ENCODE results near the gene SLC7A4. TPM values are rescaled to one million over a fixed set of nuclear protein-coding genes. Genes with fewer than 3 reads are reported as not detected.
"Not testable (repeated sequence)": the region's sequence is repeated elsewhere in the genome, so short reads cannot be mapped to it uniquely, and the experiment has no call there.

Gene SLC7A4
- total RNA-seq, 2 experiments from 2014 or later, result not detected

DNA sequence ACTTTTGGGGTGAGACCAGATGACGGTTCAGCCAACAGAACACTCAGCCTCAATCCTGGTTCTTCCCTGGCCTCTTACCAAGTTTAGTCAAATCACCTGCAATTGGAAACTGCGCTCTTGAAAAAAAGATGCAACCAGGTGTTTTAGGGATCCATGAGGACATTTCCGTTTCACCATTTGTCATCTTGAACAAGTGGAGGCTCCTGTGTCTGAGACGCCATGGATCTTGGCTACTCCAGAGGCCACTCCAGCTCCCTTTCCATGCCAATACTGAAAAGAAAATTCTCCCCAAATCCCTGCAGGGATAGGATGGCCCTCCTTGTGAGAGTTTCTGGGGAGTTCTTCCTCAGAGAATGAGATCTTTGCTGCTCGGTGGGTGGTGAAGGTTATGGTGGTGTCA is 41.1 kb upstream of the SLC7A4 start:
- ChIA-PET CTCF (ENCODE audit: unreplicated experiment) (no interaction called here), POLR2A (interaction anchor here (0.7 kb wide), 1 partner anchor 64 kb away, joined by 3 read pairs; no protein-coding TSS in a partner anchor)
- H3K79me2 ChIP-seq (ENCODE audit: insufficient read depth, low read depth, low read length), result no peaks in the 10 kb centered on the region
- H4K20me1 ChIP-seq (ENCODE audit: insufficient read depth, low read length), result no peaks in the 10 kb centered on the region
- no peaks in the 10 kb centered on the region for H3K9me2 ChIP-seq (ENCODE audit: insufficient read depth, low read length)
- no peaks in the 10 kb centered on the region for H3K4me1 ChIP-seq (ENCODE audit: insufficient read depth, low read length, poor library complexity, severe bottlenecking)
- H3K27ac ChIP-seq (ENCODE audit: low read depth, low read length, poor library complexity, severe bottlenecking), result no peak overlapping the region
- H2AFZ ChIP-seq (ENCODE audit: low read length), result no peak overlapping the region
- no peak overlapping the region for H3K4me3 ChIP-seq (ENCODE audit: low read depth, low read length, poor library complexity, severe bottlenecking)
- intact Hi-C loops (cut with micrococcal nuclease; ENCODE audit: unreplicated experiment), result no loop called here
- TF ChIP-seq, protein P1, sequence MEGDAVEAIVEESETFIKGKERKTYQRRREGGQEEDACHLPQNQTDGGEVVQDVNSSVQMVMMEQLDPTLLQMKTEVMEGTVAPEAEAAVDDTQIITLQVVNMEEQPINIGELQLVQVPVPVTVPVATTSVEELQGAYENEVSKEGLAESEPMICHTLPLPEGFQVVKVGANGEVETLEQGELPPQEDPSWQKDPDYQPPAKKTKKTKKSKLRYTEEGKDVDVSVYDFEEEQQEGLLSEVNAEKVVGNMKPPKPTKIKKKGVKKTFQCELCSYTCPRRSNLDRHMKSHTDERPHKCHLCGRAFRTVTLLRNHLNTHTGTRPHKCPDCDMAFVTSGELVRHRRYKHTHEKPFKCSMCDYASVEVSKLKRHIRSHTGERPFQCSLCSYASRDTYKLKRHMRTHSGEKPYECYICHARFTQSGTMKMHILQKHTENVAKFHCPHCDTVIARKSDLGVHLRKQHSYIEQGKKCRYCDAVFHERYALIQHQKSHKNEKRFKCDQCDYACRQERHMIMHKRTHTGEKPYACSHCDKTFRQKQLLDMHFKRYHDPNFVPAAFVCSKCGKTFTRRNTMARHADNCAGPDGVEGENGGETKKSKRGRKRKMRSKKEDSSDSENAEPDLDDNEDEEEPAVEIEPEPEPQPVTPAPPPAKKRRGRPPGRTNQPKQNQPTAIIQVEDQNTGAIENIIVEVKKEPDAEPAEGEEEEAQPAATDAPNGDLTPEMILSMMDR (conservative IDR thresholded peaks at IDR 0.05; ENCODE audit: low read length), result no peak
- TF ChIP-seq EZH2phosphoT487 (IDR thresholded peaks at IDR 0.05; ENCODE audit: borderline replicate concordance, low read depth, low read length), result no peak
- H3K4me2 ChIP-seq (ENCODE audit: low read length), result no peak overlapping the region
- no TSS peak for BruUV-seq (replicated peaks)
- no peak for DNase-seq (ENCODE audit: low spot score)
- H3K9me3 ChIP-seq (ENCODE audit: low read length), result no peaks in the 10 kb centered on the region
- H3K36me3 ChIP-seq (ENCODE audit: insufficient read depth, low read length), result no peaks in the 10 kb centered on the region

DNA sequence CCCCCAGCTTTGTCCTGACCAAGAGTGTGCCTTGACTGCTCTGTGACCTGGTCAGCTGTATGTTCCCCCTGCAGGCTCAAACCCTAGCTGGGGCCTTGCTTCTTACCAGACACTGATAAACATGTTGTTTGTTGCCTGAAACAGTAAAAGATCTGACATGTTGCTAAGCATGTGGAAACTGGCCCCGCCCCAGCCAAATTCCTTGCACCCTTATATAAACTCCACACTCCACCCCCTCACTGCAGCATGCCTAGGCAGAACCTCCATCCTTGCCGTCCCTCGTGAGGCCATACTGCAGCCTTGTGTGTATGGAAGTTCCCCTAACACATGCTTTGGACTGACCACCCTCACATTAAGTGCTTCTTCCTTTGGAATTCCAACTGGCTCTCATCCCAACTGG is 40.7 kb upstream of the SLC7A4 start:
- H3K4me2 ChIP-seq (ENCODE audit: low read length), result no peak overlapping the region
- BruUV-seq (replicated peaks), result no TSS peak
- no peaks in the 10 kb centered on the region for H4K20me1 ChIP-seq (ENCODE audit: insufficient read depth, low read length)
- no peak for TF ChIP-seq EZH2phosphoT487 (IDR thresholded peaks at IDR 0.05; ENCODE audit: borderline replicate concordance, low read depth, low read length)
- TF ChIP-seq, protein P1 (conservative IDR thresholded peaks at IDR 0.05; ENCODE audit: low read length), result no peak
- no peaks in the 10 kb centered on the region for H3K79me2 ChIP-seq (ENCODE audit: insufficient read depth, low read depth, low read length)
- no peaks in the 10 kb centered on the region for H3K9me2 ChIP-seq (ENCODE audit: insufficient read depth, low read length)
- DNase-seq (ENCODE audit: low spot score), result no peak
- no peak overlapping the region for H3K4me3 ChIP-seq (ENCODE audit: low read depth, low read length, poor library complexity, severe bottlenecking)
- no peaks in the 10 kb centered on the region for H3K4me1 ChIP-seq (ENCODE audit: insufficient read depth, low read length, poor library complexity, severe bottlenecking)
- ChIA-PET POLR2A (no interaction called here), CTCF (ENCODE audit: unreplicated experiment) (interaction anchor here (0.5 kb wide), 1 partner anchor 30 kb away, joined by 3 read pairs; no protein-coding TSS in a partner anchor)
- intact Hi-C loops (cut with micrococcal nuclease; ENCODE audit: unreplicated experiment), result no loop called here
- H3K27ac ChIP-seq (ENCODE audit: low read depth, low read length, poor library complexity, severe bottlenecking), result no peak overlapping the region
- no peak overlapping the region for H2AFZ ChIP-seq (ENCODE audit: low read length)
- no peaks in the 10 kb centered on the region for H3K9me3 ChIP-seq (ENCODE audit: low read length)
- H3K36me3 ChIP-seq (ENCODE audit: insufficient read depth, low read length), result no peaks in the 10 kb centered on the region

DNA sequence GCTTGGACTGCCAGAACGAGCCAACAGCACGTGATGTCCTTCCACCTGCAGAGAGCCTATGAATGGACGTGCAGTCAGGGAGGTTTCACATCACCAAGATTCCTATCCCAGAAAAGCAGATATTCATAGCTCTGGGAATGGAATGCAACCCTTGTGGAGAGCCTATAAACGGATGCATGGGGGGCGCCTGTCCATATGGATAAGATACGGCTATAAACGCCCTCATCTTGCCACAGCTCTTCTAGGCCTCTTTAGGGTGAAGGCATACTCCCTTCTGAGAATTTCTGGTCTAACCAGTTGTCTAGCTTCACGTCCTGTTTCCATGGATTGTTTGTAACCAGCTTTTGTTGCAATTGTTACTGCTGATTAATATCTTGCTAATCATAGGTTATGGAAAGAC is 39.4 kb upstream of the SLC7A4 start:
- POLR2A ChIA-PET; CTCF ChIA-PET (ENCODE audit: unreplicated experiment); H3K9me3 ChIP-seq (ENCODE audit: low read length); H3K36me3 ChIP-seq (ENCODE audit: insufficient read depth, low read length); H3K4me1 ChIP-seq (ENCODE audit: insufficient read depth, low read length, poor library complexity, severe bottlenecking); H4K20me1 ChIP-seq (ENCODE audit: insufficient read depth, low read length); H3K4me3 ChIP-seq (ENCODE audit: low read depth, low read length, poor library complexity, severe bottlenecking); H3K27ac ChIP-seq (ENCODE audit: low read depth, low read length, poor library complexity, severe bottlenecking); BruUV-seq (replicated peaks); intact Hi-C loops (cut with micrococcal nuclease; ENCODE audit: unreplicated experiment); H3K9me2 ChIP-seq (ENCODE audit: insufficient read depth, low read length); H3K4me2 ChIP-seq (ENCODE audit: low read length); DNase-seq (ENCODE audit: low spot score); H3K79me2 ChIP-seq (ENCODE audit: insufficient read depth, low read depth, low read length); H2AFZ ChIP-seq (ENCODE audit: low read length): not testable (repeated sequence)

All from OCI-LY7 (cell line).